Fibroblast of lung (primary cell): ENCODE results near the gene GOLGA3. TPM values are rescaled to one million over a fixed set of nuclear protein-coding genes. Genes with fewer than 3 reads are reported as not detected.
A peak's percentile ranks its signal among the peaks of the same experiment; 100 is the strongest.
"Not testable (repeated sequence)": the region's sequence is repeated elsewhere in the genome, so short reads cannot be mapped to it uniquely, and the experiment has no call there.

Experiments
- DNase-seq, 2 donors: peaks; one replicate each; pipeline versions ENCODE4 v3.0.0 to v3.0.0-alpha.2; 2010; ENCODE audit warnings: low read depth in 2 of 2
- H2AFZ ChIP-seq: 2 replicates; pipeline ENCODE4 v1.5.1; 2012; ENCODE audit warnings: low read length, control low read depth, inconsistent platforms
- H3K27ac ChIP-seq: 2 replicates; pipeline ENCODE4 v1.5.1; 2011; ENCODE audit warnings: low read length, control low read depth; ENCODE audit not compliant: insufficient read depth
- H3K27me3 ChIP-seq: 2 replicates; pipeline ENCODE4 v1.5.1; 2011; ENCODE audit warnings: mild to moderate bottlenecking, low read length; ENCODE audit not compliant: control insufficient read depth, insufficient read depth
- H3K36me3 ChIP-seq: 2 replicates; pipeline ENCODE4 v1.5.1; 2011; ENCODE audit warnings: low read length; ENCODE audit not compliant: control insufficient read depth, insufficient read depth
- H3K4me1 ChIP-seq: 2 replicates; pipeline ENCODE4 v1.5.1; 2011; ENCODE audit warnings: low read length; ENCODE audit not compliant: control insufficient read depth, insufficient read depth; ENCODE audit errors: extremely low read depth
- H3K4me2 ChIP-seq: 2 replicates; pipeline ENCODE4 v1.5.1; 2011; ENCODE audit warnings: low read length, control low read depth; ENCODE audit not compliant: insufficient read depth; ENCODE audit errors: extremely low read depth
- H3K4me3 ChIP-seq, 4 experiments: fragments of 200-600 bp in 1 of 4; sonication (generic) in 1 of 4; replicated peaks in 1 of 4; 2 replicates each; pipeline ENCODE4 v1.5.1; 2011 to 2016; ENCODE audit warnings: low read length in 4 of 4, low read depth in 3 of 4, mild to moderate bottlenecking in 3 of 4, control low read depth in 2 of 4, inconsistent platforms in 1 of 4, mixed read lengths in 1 of 4; ENCODE audit not compliant: insufficient read depth in 1 of 4; ENCODE audit errors: control extremely low read depth in 1 of 4
- H3K79me2 ChIP-seq: 2 replicates; pipeline ENCODE4 v1.5.1; 2012; ENCODE audit warnings: mild to moderate bottlenecking, low read length, inconsistent platforms; ENCODE audit not compliant: control insufficient read depth, insufficient read depth
- H3K9ac ChIP-seq: 2 replicates; pipeline ENCODE4 v1.5.1; 2011; ENCODE audit warnings: mild to moderate bottlenecking, low read length, control low read depth; ENCODE audit not compliant: insufficient read depth
- H3K9me3 ChIP-seq: 2 replicates; pipeline ENCODE4 v1.5.1; 2012; ENCODE audit warnings: low read depth, low read length; ENCODE audit not compliant: control insufficient read depth, insufficient read depth
- H4K20me1 ChIP-seq: 2 replicates; pipeline ENCODE4 v1.5.1; 2011; ENCODE audit warnings: low read length; ENCODE audit not compliant: control insufficient read depth, insufficient read depth; ENCODE audit errors: extremely low read depth
- EZH2 ChIP-seq: IDR thresholded peaks from 2 replicates; pipeline ENCODE4 v1.5.1; 2012; ENCODE audit warnings: low read length, control low read depth, mild to moderate bottlenecking; ENCODE audit errors: missing control alignments
- polyA plus RNA-seq, 2 donors: library from polyadenylated mRNA; depleted of rRNA in 1 of 2; stranded (reverse) in 1 of 2; unstranded in 1 of 2; fragments of >200 nt; gene quantifications; 2 replicates each; pipeline ENCODE4 v1.2.1, GENCODE V29; 2011 to 2012; ENCODE audit warnings: missing spikeins in 1 of 2
- total RNA-seq: library from RNA; depleted of rRNA; stranded (reverse); fragments of >200 nt; gene quantifications from 2 replicates; pipeline ENCODE4 v1.2.1, GENCODE V29; 2014
- TF ChIP-seq, protein P1 (sequence below), 2 donors: IDR thresholded peaks in 1 of 2; conservative IDR thresholded peaks in 1 of 2; 1 replicate in 1 of 2; 2 replicates in 1 of 2; pipeline ENCODE4 v1.5.1; 2011 to 2012; ENCODE audit warnings: low read length in 2 of 2, control low read depth in 1 of 2, inconsistent platforms in 1 of 2, low read depth in 1 of 2, mild to moderate bottlenecking in 1 of 2

The GOLGA3 gene
- total and polyA plus RNA-seq, 2 donors (not counting 1 experiment from before 2014, with no cell fraction given) = 28.3 to 133 TPM

DNA sequence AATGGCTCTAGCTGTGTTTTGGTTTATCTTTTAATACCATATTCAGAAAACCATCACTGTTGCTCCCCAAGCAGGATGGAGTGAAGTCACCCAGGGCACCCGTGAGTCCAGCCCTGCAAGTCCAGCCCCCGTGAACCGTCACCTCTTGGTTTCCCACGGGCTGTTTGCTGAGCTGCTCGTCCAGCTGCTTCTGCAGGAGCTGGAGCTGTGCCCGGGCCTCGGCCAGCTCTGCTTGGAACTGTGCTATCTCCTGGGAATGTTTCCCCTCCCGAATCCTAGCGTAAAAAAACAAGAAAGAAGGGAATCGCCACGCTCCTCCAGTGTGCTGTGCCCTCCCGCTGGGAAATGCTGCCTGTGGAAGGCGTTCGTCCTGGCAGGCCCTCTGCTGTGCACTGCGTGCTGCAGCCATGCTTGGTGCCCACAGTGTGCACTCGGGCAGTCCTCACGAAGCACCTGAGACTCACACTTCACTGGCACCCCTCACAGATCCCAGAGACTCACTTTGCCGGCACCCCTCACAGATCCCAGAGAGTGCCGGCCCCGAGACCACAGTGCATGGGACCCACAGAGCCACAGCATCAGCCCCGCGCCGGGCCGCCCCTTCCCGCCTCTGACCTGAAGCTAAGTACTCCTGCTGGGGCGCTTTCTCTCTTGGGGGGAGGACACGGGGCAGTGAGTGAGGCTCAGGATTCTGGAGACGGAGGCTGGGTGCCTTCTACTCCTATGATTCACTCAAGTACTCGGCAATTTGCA, 51.7 kb downstream of the GOLGA3 start:
- Histone ChIP-seq H3K4me3 (no peak overlapping the region), H3K27me3 (no peaks in the 10 kb centered on the region), H3K27ac (peak overlapping the region; percentile 34), H2AFZ (no peak overlapping the region), H3K4me1 (peaks cover 16% of the 10 kb centered on the region), H3K36me3 (peaks cover 54% of the 10 kb centered on the region), H3K9me3 (no peaks in the 10 kb centered on the region), H4K20me1 (no peaks in the 10 kb centered on the region), H3K79me2 (peaks cover 9% of the 10 kb centered on the region), H3K4me2 (no peak overlapping the region), H3K9ac (no peak overlapping the region)
- TF ChIP-seq, protein P1, sequence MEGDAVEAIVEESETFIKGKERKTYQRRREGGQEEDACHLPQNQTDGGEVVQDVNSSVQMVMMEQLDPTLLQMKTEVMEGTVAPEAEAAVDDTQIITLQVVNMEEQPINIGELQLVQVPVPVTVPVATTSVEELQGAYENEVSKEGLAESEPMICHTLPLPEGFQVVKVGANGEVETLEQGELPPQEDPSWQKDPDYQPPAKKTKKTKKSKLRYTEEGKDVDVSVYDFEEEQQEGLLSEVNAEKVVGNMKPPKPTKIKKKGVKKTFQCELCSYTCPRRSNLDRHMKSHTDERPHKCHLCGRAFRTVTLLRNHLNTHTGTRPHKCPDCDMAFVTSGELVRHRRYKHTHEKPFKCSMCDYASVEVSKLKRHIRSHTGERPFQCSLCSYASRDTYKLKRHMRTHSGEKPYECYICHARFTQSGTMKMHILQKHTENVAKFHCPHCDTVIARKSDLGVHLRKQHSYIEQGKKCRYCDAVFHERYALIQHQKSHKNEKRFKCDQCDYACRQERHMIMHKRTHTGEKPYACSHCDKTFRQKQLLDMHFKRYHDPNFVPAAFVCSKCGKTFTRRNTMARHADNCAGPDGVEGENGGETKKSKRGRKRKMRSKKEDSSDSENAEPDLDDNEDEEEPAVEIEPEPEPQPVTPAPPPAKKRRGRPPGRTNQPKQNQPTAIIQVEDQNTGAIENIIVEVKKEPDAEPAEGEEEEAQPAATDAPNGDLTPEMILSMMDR (conservative IDR thresholded peaks at IDR 0.05 in 1 of 2, IDR thresholded peaks at IDR 0.05 in 1 of 2; ENCODE audit: low read depth in 1 of 2, low read length in 2 of 2) = no peak
- no peak for TF ChIP-seq EZH2
- DNase-seq = peak; percentile 42 to 87

DNA sequence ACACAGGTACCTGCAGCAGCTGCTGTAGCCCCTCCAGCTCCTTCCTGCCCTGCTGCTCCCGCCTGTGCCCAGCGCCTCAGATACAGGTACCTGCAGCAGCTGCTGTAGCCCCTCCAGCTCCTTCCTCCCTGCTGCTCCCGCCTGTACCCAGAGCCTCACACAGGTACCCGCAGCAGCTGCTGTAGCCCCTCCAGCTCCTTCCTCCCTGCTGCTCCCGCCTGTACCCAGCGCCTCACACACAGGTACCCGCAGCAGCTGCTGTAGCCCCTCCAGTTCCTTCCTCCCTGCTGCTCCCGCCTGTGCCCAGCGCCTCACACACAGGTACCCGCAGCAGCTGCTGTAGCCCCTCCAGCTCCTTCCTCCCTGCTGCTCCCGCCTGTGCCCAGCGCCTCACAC, 52.4 kb downstream of the GOLGA3 start:
- not testable (repeated sequence) for DNase-seq, H3K79me2 ChIP-seq, H2AFZ ChIP-seq, H3K9me3 ChIP-seq, H3K4me3 ChIP-seq, H3K4me2 ChIP-seq, H4K20me1 ChIP-seq, H3K9ac ChIP-seq, H3K27me3 ChIP-seq
- H3K27ac ChIP-seq = peak overlapping the region; percentile 34
- H3K36me3 ChIP-seq = peaks cover 56% of the 10 kb centered on the region
- peaks cover 16% of the 10 kb centered on the region for H3K4me1 ChIP-seq

DNA sequence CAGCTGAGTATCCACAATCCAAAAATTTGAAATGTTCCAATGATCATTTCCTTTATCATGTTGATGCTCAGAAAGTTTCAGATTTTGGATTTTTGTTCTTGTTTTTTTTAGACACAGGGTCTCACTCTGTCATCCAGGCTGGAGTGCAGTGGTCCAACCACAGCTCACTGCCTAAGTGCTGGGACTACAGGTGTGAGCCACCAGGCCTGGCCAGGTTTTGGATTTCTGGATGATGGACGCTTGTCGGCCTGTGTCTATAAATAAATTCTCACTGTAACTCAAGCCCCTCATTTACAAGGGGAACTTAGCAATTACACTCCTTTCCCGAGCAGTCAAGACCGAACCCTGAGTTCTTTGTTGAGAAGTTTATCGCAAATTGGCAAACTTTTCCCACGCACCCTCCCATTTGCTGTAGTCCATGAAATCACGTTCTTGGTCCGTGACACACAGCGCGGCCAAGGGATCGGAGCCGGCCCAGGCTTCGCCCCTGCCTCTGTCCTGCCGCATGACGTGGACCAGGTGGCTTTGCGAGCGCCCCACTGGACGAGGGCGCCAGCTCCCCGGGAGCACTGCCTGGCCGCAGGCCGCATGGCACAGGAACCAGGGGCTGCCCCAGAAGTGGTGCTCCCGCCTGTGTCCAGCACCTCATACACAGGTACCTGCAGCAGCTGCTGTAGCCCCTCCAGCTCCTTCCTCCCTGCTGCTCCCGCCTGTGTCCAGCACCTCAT, 53.0 kb downstream of the GOLGA3 start:
- H3K27ac ChIP-seq = no peak overlapping the region
- peaks cover 16% of the 10 kb centered on the region for H3K4me1 ChIP-seq
- TF ChIP-seq, protein P1 (conservative IDR thresholded peaks at IDR 0.05 in 1 of 2, IDR thresholded peaks at IDR 0.05 in 1 of 2; ENCODE audit: low read depth in 1 of 2, low read length in 2 of 2) = no peak
- TF ChIP-seq EZH2 = no peak
- DNase-seq = no peak
- no peak overlapping the region for H3K4me3 ChIP-seq
- no peak overlapping the region for H3K9ac ChIP-seq
- H2AFZ ChIP-seq = no peak overlapping the region
- H3K79me2 ChIP-seq = peaks cover 9% of the 10 kb centered on the region
- H3K4me2 ChIP-seq = no peak overlapping the region
- H3K36me3 ChIP-seq = peaks cover 53% of the 10 kb centered on the region
- no peaks in the 10 kb centered on the region for H4K20me1 ChIP-seq
- no peaks in the 10 kb centered on the region for H3K27me3 ChIP-seq
- no peaks in the 10 kb centered on the region for H3K9me3 ChIP-seq
